GM19328 (cell line): ENCODE measurements around the gene TAGAP.
"Not testable (repeated sequence)": the region's sequence is repeated elsewhere in the genome, so short reads cannot be mapped to it uniquely, and the experiment has no call there.

Experiments
- ATAC-seq: cut with Tn5 transposase; IDR thresholded peaks from one replicate; pipeline ENCODE4 v1.9.1; 2021; ENCODE audit warnings: mild to moderate bottlenecking, moderate library complexity; ENCODE audit not compliant: unreplicated experiment

TAGAP gene

DNA sequence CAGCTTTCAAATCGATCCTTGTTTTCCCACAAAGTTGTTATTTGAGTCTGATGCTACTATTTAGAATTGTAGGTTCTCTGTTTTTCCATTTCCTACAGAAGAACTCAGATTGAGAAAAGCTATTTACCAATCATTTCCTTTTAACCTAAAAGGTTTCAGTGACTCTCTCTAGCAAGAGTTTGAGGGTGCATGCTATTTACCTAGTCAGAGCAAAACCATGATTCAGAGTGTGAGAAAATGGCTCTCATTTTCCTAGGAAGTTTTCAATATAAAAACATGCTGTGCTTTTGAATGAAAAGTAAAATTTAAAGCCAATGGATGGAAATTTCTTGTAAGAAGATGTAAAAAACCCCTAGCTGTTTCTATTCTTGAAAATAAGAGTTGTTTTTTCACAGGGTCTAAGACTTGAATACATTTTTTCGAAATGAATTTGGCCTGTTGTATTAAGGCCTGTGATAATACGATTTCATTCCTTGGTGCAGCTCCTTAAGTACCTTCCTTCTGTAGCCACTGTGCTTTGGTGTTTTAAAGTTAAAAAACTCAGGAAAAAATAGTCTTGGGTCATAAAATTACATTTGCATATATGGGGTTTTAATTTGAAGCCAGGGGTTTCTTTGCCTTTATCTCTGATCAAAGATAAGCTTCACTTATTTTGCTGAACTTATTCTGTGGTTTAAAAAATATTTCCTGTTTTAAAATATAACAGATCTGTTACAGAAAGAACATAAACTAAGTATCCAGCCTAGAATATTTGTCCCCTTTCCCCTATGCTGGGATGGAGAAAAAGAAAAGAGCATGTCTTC is 26.8 kb downstream of the TAGAP start:
- ATAC-seq: no peak

DNA sequence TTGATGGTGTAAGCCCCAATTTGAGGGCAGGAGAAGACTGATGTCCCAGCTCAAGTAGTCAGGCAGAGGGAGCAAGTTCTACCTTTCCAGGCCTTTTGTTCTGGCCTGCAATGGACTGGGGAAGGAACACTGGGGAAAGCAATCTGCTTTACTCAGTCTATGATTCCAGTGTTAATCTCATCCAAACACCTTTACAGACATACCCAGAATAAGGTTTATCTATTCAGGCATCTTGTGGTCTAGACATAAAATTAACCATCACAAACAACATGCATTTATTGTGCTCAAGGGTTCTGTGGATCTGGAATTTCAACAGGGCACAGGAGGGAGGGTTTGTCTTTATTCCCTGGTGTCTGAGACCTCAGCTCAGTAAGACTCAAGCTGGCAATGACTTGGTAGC is 30.4 kb downstream of the TAGAP start:
- ATAC-seq: no peak

DNA sequence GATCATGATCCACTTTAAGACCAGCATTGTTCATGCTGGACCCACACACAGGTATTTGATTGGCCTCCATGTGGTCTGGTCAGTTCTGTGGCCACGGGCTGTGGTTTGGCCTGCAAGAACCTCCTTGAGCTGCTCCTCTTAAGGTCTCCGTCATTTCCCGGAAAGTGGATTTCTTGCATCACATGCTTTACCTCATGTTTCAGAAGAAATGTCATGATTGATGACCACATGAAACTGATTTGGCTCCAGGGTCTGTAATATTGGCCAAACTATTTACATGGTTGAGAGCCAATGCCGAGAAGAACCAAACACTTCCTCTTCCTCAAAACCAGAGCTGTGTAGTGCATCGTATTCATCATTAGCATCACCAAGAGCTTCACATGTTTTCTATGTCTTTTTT is 31.6 kb downstream of the TAGAP start:
- ATAC-seq: no peak

DNA sequence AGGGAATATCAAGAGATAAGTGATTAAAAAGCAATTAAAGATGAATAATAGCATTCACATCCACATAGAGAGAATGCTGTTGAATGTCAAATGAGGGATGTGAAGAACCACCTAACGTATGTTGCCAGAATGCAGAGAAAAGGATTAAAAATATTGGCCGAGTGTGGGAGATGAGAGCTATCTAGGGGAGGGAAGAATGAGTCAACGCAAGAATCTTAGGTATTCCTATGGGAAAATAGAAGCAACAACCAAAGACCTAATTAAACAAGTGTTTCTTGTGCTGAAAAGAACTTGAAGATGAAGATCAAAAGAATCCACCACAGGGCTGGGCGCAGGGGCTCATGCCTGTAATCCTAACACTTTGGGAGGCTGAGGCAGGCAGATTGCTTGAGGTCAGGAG is 32.6 kb downstream of the TAGAP start:
- no peak for ATAC-seq

DNA sequence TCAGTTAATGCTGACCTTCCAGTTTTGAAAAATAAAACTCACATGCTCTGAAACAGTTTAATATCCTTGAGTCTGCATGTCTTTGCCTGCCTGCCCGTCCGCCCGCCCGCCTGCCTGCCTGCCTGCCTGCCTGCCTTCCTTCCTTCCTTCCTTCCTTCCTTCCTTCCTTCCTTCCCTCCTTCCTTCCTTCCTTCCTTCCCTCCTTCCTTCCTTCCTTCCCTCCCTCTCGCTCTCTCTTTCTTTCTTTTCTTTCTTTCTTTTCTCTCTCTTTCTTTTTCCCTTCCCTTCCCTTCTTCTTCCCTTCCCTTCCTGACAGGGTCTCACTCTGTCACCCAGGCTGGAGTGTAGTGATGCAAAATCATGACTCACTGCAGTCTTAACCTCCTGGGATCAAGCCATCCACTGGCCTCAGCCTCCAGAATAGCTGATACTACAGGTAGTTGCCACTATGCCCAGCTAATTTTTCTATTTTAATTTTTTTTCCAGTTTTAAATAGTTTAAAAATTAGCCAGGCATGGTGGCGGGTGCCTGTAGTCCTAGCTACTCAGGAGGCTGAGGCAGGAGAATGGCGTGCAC is 34.7 kb downstream of the TAGAP start:
- ATAC-seq: not testable (repeated sequence)

DNA sequence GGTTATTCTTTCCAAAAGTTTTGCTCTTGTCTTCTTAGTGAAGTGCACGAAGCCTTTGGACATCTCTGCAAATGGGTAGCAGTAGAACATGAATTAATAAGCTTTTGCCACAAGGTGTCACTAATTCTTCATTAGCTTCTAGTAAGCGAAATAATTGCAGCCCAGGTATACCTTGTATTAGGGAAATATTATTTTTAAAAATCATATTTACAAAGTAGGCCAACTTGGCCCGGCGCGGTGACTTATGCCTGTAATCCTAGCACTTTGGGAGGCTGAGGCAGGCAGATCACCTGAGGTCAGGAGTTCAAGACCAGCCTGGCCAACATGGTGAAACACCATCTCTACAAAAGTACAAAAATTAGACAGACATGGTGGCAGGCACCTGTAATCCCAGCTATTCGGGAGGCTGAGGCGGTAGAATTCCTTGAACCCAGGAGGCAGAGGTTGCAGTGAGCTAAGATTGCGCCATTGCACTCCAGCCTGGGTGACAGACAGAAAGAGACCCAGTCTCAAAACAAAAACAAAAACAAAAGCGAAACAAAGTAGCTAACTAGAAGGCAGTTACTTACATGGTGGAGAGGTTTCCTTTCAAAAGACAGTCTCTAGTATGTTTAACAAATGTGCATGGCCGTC is 36.0 kb downstream of the TAGAP start:
- ATAC-seq: no peak

DNA sequence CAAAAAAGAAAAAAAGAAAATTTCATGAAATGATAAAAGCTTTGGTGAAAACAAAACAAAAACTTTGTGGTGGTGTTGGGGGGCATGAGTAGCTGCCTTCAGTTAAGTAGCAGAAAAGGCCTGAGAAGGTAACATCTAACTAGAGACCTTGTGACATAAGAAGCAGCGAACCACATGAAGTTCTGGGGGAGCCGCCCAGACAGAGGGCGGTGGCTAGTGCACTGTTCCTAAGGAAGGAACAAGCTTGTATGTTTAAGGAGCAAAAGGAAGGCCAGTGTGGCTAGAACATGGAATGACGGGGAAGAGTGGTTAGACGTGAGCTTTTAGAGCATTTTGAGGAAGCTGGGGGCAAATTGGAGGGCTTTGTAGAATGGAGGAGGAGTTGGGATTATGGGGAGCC is 37.3 kb downstream of the TAGAP start:
- ATAC-seq: no peak

DNA sequence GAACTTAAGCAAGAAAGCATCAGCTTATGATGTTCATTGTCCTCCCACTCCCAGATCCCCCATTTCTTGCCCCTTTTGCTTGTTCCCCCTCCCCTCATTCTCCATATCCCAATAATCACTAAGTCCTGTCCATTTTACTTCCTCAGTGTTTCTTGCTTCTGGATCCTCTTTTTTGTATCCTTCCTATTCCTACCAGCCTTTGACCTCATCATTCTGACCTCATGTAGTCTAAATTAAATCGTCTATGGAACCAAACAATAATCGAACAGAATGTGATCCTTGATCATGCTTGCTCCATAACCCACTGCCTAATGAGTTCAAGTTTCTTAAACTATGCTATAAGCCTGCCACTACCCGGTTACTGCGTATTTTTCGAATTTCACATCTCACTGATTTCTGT is 39.4 kb downstream of the TAGAP start:
- ATAC-seq: no peak

DNA sequence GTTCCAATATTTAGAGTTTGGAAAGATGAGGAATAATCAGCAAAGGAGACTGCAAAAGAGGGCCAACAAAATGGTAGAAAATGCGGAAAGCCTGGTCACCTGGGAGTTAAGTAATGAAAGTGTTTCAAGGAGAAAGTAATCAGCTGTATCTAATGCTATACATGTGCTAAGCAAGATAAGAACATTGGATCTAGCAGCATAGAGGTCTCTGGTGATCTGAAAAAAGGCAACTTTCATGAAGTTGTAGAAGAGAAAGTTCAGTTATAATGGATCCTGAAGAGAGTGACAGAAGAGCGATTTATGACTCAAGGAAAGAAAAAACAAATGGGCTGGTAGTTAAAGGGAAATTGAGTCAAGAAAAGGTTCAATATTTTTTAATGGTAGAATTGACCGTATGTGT is 40.2 kb downstream of the TAGAP start:
- ATAC-seq: no peak

DNA sequence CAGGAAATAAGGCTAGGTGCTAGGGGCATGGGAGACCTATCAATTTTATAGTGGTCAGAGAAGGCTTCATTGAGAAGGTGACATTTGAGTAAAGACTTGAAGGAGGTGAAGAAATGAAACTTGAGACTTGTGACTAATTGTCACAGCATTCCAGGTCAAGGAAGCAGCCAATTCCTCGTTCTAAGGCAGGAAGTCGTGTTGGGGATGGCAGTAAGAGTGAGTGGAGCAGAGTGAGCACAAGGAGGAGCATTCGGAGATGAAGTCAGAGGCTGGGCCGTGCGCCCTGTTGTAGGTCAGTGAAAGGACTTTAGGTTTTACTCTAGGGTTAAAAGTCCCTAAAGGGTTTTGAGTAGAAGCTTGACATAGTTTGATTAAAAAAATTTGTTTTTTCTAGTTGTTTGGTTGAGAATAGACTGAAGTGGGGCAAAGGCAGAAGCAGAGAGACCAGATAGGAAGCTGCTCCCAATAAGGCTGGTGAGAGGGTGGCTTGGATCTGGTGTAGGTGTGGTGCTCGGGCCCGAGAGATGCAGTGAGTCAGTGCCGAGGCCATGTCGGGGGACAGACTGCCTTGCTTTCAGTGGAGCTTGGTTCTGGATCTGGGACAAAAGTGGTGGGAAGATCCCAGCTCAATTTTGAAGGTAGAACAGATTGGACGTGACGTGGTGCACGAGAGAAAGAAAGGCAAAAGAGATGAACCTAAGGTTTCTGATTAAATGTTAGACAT is 42.2 kb downstream of the TAGAP start:
- ATAC-seq: no peak

DNA sequence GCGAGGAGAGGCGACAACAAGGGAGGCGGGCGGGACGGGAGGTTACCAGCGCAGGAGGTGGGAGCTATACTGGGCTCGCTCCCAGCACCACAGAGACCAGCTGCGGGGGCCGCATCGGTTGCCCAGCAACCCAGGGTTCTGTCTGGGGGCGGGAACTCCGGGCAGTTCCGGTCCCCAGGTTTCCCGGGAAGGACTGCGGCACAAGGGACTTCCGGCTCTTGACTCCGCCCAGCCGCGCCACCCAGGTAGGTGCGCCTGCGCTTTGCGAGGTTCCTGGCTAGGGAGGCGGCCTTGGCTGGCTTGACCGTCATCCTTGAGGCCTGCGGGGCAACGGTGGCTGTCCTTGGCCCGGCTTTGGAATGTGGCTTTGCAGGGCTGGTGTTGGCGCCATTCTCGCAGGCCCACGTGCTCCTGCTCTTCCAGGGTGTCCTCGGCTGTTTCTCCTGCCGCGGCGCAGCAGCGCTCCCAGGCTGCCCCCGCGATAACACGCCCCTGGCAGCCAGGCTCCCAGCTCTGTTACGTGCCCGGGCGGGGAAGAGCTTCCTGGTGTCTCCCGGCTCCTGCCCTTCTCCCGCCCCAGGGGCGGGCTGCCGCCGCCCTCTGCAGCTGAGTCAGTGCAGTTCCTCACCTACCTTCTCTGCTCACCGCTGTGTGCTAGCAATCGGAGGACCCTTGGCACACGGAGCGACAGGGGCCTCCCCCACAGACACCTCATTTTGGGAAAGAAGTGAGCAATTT is 45.0 kb downstream of the TAGAP start, which contains the start of gene RSPH3:
TSS of gene RSPH3 (minus strand) at position 537 of the 738 bp plus-strand sequence. CDS start 652 bp downstream, outside the sequence.
- ATAC-seq: peak; percentile 88

DNA sequence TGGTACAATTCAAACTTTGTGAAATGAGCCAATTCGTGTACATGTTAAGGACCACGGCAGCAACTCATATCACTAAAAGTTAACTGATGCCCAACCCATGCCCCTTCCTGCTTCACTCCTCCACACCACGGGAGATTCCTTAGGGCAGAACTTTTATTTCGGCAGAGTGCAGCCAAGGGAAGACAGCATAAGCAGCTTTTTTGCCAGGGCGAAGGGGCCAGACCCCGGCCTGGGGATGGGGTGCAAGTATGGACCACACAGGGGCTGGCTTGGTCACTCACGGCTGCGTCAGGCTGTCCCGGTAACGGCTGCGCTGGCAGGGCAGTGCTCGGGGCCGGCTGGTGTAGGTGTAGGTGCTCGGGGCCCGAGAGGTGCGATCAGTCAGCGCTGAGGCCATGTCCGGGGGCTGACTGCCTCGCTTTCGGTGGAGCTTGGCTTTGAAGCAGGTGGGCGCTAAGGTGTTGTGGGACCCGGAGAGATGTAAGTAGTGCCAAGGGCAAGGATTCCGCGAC is 45.6 kb downstream of the TAGAP start:
- peak; percentile 16 for ATAC-seq

DNA sequence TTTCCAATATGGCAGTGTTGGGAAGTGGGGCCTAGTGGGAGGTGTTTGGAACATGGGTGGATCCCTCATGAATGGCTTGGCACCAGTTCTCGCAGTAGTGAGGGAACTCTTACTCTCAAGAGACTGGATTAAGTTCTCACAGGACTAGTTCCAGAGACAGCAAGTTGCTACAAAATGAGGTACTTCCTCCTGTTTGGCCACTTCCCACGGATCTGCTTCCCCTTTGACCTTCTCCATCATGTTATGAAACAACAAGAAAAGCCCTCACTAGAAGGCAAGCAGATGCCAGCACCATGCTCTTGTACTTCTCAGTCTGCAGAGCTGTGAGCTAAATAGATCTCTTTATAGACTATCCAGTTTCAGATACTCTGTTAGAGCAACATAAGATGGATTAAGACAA is 47.9 kb downstream of the TAGAP start:
- ATAC-seq: no peak

DNA sequence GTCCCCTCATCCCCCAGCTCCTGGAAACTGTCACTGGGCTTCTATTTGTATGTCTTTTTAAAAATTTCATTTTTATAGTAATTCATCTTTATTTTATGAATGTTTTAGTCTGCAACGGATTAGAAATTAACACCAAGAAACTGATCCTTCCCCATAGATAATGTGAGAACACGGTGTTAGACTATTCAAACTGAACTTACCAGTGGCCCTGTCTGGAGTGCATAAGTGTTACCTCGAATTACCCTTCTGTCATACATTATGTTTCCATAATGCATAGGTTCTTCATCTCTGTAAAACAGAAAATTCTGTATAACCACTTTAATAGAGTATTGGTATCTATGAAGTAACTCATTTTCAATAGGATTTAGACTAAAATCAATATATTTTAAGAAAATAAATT is 51.2 kb downstream of the TAGAP start:
- no peak for ATAC-seq

DNA sequence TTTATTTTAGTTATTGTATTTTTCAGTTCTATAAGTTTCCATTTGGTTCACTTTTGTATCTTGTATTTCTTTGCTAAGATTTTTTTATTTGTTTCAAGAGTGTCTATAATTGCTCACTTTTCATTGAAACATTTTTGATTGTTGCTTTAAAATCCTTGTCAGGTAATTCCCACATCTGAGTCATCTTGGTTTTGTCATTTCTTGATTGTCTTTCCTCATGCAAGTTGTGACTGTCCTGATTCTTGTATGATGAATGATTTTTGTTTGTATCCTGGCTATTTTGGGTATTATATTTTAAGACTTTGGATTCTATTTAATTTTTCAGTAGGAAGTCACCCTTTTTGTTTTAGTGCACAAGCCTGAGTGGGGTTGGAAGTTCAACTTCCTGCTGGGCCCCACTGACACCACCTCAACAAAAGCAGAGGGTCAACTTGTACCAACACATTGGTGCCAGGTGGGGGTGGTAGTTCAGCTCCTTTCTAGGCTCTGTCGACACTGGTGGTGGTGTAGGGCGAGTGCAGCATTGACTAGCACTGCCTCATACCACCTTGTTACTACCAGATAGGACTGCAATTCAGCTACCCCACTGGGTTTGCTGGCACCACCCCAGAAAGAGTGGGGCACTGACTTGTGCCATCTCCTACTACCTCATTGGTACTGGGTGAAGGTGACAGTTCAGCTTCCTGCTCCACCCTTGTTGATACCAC is 53.6 kb downstream of the TAGAP start:
- no peak for ATAC-seq

DNA sequence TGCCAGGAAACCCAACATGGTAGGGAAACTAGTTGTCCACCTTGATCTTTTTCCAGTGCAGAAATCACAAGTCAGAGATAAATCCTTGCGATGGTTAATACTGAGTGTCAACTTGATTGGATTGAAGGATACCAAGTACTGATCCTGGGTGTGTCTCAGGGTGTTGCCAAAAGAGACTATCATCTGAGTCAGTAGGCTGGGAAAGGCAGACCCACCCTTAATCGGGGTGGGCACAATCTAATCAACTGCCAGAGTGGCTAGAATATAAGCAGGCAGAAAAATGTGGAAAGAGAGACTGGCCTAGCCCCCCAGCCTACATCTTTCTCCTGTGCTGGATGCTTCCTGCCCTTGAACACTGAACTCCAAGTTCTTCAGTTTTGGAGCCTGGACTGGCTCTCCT is 55.1 kb downstream of the TAGAP start:
- ATAC-seq: not testable (repeated sequence)

DNA sequence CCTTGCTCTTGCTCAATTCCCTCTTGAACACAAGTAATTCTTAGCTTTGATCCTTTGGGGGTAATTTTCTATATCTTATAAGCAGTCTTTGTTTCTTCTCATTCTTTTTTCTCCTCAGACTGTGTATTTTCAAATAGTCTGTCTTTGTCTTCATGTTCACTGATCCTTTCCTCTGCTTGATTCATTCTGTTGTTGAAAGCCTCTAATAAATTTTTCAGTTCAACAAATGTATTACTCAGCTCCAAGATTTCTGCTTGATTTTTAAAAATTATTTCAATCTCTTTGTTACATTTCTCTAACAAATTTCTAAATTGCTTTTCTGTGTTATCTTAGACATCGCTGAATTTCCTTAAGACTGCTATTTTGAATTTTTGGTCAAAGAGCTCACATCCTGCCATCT is 56.3 kb downstream of the TAGAP start:
- no peak for ATAC-seq

DNA sequence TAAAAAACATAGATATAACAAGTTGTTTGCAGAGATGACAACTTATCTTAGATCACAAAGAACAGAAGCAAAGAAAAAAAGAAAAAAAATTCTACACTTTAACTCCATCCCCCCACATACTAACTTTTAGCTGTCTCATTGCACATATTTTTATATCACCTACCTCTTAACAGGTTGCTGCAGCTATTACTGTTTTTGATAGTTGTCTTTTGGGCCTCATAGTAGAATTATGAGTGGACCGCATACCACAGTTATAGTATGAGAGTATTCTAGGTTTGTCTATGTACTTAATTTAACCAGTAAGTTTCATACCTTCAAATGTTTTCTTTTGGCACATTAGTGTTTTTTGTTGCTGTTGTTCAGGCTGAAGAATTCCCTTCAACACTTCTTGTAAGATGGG is 57.1 kb downstream of the TAGAP start:
- no peak for ATAC-seq
